ENCODE results near the gene GABRG3.

The GABRG3 gene

DNA sequence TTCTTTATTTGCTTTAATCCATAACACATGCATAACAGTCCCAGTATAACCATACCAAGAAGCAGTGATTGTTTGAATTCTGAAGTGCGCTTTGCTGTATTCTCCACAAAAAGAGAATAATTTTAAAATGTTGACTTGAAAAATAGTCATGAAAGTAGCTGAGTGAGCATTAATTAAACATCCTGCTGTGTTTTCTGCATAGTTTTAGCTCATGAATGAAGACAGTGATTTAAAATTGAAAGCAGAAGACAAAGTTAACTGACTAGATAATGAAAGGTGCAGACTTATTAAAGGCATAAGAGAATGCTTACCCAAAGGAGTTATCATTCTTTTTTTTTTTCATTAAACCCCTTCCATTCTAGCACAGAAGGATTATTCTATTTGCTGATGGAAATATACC lies 143.5 kb downstream of the GABRG3 start:
- no peak for DNase-seq

- no peak for DNase-seq
These were observed 148.8 kb downstream of the GABRG3 start for GRCh38 chr15:27119695-27120266.

DNA sequence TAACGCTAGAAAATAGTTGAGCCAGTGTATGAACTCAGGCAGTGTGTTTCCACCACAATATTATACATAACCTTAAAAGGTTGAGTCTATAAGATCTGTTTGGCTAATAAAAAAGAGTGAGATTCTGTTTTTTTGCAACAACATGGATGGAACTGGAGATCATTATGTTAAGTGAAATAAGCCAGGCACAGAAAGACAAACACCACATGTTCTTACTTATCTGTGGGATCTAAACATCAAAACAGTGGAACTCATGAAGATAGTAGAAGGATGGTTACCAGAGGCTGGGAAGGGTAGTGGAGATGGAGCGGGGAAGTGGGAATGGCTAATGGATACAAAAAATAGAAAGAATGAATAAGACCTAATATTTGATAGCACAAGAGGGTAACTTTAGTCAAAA lies 150.7 kb downstream of the GABRG3 start:
- DNase-seq: no peak

- DNase-seq: no peak
These were observed 152.3 kb downstream of the GABRG3 start for GRCh38 chr15:27123291-27123690.

GRCh38 chr15:27123808-27124207 lies 152.8 kb downstream of the GABRG3 start:
- DNase-seq: no peak

- DNase-seq: no peak
These were observed 153.4 kb downstream of the GABRG3 start for GRCh38 chr15:27124287-27124871.

GRCh38 chr15:27125185-27125584 lies 154.2 kb downstream of the GABRG3 start:
- DNase-seq: no peak

DNA sequence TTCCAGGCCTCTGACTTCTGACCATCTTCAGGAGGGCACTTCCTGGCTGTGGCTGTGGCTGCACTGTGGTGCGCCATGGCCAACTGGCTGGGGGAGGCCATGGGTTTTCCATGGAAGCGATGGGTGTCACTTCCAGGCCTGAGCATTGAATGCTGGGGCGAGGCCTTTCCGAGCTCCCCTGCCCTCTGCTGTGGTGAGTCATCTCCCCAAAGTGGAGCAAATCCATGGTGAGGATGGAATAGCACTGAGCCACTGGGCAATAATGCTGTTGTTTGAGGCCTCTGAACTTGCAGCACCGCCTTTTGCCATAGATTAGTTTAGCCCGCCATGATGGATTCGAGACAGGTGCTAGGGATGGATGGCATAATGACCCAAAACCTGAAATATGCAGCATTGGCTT lies 155.5 kb downstream of the GABRG3 start:
- no peak for DNase-seq

- DNase-seq: no peak
These were observed 157.0 kb downstream of the GABRG3 start for GRCh38 chr15:27127815-27128570.

- DNase-seq: no peak
These were observed 162.3 kb downstream of the GABRG3 start for GRCh38 chr15:27133249-27133648.

DNA sequence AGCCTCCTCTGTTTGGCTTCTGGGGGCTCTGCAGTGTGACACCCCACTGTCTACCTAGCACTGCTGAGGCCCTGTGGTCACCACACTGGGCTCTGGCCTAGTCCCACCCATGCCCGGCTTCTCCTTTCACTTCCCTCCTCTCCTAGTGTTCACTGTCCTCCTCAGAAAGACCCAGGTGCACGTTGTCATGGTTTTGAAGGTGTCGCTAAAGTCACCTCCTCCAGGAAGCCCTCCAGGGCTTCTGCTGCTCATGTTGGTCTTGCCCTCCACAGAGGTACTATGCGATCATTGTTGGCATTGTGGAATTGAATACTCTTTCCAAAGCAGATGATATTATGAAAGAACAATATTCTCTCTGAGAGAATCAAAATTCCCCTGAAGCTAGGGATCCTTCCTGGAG lies 163.5 kb downstream of the GABRG3 start:
- no peak for DNase-seq

GRCh38 chr15:27135151-27135550 lies 164.2 kb downstream of the GABRG3 start:
- no peak for DNase-seq

DNA sequence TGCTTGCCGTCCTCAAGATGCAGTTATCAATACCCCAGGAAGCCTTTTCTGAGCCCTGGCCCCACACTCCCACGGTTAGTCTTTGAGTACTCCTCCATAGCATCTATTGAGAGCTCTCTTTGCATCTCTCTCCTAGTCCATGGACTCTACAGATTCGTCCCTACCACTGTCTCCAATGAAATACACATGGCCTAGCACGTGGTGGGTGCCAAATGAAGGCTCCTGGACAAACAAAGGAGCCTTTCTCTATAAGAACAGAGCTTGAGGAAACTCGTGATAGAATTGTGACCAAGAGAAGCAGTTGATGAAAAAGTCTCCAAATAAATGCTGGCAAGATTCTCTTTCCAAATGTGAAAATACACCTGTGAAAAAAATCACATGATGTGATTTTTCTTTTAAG lies 166.1 kb downstream of the GABRG3 start:
- DNase-seq: no peak

DNA sequence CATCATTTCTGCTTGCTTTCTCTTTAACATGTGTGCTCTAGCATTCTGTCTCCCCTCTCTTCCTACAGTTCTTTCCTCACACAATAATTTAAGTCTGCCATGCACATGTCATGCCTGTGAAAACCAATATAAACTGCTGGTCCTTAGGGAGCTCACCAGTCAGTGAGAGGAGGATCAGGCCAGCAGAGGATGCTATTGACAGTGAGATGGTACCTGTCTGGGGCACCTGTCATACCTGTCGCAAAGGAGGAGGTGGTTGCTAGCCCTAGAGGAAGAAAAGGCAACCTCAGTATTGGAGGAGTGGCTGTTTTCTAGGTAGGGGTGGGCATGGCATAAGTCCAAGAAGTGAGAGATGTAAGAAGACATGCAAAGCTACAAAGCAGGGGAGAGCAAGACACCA lies 194.6 kb downstream of the GABRG3 start:
- no peak for DNase-seq

DNA sequence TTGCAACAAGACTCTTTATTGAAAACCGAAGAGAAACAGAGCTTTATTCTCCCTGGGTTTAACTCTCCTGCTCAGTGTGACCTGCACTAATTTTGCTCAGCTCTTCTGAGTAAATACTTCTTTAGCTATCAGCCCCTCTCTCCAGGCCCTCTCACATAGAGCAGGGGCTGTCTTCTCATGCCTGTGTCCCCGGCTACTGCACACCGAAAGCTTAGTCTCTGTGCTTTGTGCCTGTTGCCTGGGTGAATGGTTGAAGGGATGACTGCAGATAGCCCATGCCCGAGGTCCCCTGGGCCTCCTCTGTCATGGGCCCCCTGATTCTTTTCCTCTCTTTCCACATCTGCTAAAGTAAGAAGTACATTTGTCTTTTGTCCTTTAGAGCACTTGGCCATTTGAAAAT lies 195.9 kb downstream of the GABRG3 start:
- no peak for DNase-seq

DNA sequence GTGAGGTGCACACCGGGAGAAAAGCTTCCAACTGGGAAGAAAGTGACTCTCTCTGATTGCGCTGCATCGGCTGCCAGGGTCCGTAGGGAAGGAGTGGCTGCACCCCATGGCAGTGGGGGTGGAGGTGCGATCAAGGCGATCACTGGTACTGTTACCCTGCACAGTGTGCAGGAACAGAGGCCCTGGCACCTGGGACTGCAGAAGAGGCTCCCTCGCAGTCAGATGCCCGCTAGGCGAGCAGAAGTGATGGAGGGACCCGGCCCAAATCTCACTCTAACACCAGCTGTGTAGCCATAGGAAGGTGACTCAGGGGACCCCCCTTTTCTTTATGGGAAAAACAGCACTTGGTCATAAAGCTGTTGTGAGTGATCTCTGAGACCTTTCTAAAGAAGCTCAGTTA lies 196.8 kb downstream of the GABRG3 start:
- DNase-seq: no peak

- DNase-seq: no peak
These were observed 199.9 kb downstream of the GABRG3 start for GRCh38 chr15:27170851-27171250.

DNA sequence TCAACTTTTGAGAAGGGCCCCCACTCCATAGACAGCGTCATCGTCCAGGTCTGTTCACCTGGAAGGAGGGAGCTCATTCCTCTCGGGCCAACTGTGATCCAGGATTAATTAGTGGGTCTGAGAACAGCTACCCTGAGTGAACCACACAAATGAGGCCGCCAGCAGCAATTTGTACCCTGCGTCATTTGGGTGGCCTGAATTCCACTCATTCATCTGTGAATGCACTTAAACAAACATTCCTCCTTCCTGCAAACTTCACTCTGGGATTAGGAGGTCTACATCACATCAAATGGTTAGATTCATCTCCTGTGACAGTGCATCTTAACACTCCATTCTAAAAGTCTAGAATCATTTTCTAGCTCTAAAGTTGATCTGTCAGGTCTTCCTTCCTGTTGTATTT lies 201.8 kb downstream of the GABRG3 start:
- no peak for DNase-seq

DNA sequence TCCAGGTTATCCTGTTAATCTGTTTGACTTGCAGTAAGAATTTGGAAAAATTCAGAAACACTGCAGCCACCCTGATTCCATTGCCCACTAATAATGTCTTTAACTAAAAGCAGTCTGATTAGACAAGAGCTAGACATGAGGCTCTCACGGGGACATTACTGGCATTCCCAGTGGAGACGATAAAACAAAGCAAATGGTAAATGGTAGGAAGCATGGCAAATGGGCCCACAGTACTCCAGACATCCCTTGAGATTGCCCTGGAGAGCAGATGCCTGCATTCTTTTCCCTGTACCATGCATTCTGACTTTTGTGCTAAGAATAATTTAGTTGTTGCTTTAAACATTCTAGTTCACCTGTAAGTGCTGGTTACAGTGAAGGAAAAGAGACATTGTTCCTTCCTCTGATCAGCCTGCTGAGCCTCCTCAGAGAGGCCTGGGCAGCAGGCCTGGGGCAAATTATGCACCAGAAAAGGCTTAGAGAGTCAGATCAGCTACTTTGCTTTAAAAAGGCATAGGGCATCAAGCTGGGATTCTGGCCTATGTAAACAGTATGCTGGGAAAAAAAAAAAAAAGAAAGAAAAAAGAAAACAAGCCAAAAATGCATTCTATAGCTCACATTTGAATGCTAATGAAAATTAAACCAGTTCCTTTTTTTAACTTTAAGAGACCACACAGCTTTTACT lies 204.6 kb downstream of the GABRG3 start:
- no peak for DNase-seq

DNA sequence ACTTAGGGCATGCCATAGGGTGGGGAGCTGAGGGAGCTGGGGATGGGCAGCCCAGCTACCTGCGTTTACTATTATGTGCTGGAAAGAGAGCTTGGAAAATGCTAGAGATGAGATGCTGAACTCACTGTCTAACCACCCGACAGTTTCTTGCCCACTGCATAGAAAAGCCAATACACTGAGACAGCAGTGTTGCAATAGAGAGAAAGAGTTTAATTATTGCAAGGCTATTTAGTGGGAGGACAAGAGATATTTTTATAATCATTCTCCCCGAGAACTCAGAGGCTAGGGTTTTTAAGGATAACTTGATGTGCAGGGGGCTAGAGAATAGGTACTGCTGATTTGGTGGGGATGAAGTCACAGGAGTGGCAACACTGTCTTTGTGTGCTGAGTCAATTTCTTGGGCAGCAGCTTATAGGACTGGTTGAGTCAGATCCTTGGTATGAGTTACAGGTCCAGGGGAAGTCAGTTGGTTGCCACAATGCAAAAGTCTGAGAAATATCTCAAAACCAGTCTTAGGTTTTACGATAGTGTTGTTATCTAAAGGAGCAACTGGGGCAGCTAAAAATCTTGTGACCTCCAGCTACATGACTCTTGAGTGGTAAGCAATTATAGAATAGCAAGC lies 205.9 kb downstream of the GABRG3 start:
- no peak for DNase-seq

DNA sequence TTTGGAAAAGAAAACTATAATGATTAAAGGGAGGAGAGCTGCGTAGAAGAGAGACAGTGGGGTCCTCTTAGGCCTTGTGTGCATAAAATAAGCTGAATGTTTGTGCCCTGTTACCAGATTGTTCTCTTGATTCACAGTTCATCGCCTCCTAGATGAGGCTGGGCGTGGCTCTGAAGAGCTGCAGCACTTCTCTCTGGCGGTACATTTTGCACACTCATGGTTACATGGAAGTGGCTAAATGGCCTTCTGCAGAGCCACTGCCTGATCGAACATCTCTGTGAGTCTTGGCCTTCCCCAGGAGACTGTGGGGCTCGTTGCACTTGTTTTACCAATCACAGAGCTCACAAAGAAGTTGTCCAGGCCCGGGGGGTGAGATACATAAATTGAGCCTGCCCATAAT lies 208.8 kb downstream of the GABRG3 start:
- DNase-seq: no peak

- DNase-seq: no peak
These were observed 211.7 kb downstream of the GABRG3 start for GRCh38 chr15:27182561-27183110.

- no peak for DNase-seq
These were observed 212.2 kb downstream of the GABRG3 start for GRCh38 chr15:27183201-27183600.
